HG03159 (cell line): ENCODE measurements around the gene KCNJ1.

Experiments
- ATAC-seq: cut with Tn5 transposase; IDR thresholded peaks from one replicate; pipeline ENCODE4 v1.9.1; 2021; ENCODE audit warnings: mild to moderate bottlenecking, moderate library complexity; ENCODE audit not compliant: unreplicated experiment

Gene KCNJ1

DNA sequence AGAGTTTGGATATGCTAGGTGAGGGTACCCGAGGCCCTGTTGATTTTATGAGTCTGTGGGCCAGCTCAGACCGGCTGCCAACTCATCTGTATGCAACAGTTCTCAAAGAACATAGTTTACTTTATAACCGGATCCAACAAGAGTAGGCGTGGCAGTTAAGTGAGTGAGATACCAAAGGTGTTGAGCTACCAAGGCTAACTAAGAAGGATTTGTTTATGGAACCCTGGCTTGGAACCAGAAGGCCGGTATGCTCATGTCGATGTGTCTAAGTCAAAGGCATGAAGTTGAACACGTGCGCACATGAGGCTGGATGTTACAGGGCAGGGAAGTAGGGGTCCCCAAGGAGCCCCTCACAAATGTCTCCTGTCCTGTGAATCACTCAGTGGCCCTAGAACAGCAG, at the start of gene KCNJ1:
KCNJ1 (minus strand) TSS at position 20 of the 400 bp plus-strand sequence. CDS start 27,053 bp downstream, outside the sequence.
- no peak for ATAC-seq

DNA sequence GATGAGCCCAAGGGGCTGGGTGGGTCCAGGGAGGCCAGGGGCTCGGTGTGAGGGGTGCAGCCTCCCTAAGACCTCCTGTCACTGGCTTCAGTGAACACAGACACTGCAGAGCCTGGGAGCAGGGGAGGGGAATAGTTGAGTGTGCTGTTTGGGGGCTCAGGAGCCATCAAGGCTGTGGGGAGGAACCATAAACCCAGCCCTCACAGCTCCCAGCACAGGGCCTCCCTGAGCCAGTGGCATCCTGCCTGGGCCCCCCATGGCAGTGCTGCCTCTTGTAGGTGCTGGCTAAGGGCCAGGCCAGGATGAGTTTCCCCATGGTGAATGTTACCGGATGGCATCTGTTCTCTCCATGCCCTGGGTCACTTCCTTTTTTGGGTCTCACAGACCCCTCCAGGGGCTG, 49.6 kb upstream of the KCNJ1 start:
- no peak for ATAC-seq

- ATAC-seq = no peak
Observed at GRCh38 chr11:128916037-128916572, 49.0 kb upstream of the KCNJ1 start.

DNA sequence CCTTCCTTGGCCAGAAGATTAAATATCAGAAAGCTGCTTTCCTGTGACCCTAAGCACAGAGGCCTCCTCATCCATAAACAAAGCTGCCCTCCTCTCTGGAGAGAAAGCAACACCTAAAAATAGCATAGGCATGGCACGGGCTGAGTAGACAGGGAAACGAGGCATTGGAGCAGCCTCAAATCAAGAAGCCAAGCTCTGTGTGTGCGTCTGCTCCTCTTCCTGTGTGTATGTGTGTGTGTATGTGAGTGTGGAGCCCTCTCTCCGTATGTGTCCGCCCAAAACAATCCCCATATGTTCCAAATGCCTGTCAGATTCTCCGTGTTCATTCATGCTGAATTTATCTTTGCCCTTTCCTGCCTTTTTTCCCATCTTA, 48.0 kb upstream of the KCNJ1 start:
- no peak for ATAC-seq

DNA sequence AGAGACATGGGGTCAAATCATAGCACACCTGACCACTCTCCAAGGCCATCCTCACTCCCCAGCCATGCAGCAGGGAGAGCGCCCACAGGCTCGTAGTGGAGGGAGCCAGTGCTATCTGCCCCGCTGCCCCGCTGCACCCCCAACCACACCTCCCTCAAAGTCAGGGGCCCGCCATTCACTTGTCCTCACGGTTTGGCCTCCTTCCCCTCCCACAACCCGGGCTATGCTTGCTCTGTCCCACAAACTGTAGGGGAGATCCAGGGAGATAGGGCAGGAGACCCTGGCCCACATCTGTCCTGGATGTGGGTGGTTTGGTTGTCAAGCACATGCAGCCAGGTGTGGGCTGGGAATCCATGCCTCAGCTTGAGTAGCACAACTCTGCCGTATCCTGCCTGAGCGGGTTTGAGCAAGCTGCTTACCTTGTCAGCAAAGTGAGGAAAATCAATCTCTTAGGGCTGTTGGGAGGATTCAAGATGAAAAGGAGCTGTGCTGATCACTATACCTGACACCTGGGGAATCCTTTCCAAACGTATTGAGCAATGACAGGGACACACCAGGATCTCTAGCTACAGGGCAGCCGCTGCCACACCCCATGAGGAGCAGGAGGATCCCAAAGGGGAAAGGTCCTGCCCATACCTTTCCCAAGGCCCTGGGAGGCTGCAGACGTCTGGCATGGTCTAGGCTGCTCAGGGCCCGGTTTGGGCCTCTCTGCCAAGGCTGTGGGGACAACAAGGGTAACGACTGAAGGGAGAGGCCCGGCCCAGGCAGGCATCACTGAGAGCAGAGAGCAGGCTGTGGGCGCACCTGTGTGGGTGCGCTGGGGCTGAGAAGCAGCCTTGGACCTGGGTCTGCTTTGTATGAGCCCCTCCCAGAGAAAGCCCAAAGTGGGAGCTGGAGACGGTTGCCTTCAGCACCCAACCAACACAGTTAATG, 47.4 kb upstream of the KCNJ1 start:
- ATAC-seq = no peak

DNA sequence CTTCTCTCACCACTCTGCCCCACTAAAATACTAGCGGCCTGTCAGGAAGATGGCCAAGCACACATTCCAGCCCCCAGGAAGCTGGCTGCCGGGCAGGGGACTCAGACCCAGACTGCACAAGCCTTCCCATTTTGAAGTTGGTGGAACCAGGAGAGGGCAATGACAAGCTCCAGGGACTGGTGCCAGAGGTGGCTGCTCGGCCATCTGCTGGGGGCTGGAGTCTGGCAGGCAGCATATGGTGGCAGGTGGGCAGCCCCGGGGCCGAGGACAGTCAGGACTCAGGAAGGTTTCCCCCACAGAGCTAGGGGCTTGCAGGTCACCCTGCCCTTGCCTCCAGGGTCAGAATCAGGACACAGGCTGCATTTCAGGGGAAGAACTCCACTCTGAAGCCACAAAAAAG, 46.7 kb upstream of the KCNJ1 start:
- no peak for ATAC-seq

DNA sequence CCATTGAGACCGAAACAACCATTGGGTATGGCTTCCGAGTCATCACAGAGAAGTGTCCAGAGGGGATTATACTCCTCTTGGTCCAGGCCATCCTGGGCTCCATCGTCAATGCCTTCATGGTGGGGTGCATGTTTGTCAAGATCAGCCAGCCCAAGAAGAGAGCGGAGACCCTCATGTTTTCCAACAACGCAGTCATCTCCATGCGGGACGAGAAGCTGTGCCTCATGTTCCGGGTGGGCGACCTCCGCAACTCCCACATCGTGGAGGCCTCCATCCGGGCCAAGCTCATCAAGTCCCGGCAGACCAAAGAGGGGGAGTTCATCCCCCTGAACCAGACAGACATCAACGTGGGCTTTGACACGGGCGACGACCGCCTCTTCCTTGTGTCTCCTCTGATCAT, 44.6 kb upstream of the KCNJ1 start:
- ATAC-seq = no peak

DNA sequence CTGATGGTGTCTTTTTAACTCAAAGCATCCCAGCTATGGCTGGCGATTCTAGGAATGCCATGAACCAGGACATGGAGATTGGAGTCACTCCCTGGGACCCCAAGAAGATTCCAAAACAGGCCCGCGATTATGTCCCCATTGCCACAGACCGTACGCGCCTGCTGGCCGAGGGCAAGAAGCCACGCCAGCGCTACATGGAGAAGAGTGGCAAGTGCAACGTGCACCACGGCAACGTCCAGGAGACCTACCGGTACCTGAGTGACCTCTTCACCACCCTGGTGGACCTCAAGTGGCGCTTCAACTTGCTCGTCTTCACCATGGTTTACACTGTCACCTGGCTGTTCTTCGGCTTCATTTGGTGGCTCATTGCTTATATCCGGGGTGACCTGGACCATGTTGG, 44.1 kb upstream of the KCNJ1 start:
- ATAC-seq = no peak

DNA sequence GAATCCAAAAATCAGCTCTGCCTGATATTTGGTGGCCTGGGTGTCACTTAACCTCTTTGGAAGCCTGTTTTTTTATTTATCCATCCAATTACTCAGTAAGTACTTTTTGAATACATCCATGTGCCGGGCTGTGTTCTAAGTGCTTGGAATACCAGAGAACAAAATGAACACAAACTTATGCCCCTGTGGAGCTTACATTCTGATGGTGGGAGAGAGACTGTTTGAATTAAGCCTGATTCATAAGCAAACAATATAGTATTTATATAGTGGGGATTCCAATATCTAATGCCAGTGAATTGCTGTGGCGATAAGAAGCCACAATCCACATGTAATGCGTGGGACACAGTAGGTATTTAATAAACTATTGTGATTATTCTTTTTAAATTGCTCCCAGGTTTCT, 43.5 kb upstream of the KCNJ1 start:
- ATAC-seq = no peak

DNA sequence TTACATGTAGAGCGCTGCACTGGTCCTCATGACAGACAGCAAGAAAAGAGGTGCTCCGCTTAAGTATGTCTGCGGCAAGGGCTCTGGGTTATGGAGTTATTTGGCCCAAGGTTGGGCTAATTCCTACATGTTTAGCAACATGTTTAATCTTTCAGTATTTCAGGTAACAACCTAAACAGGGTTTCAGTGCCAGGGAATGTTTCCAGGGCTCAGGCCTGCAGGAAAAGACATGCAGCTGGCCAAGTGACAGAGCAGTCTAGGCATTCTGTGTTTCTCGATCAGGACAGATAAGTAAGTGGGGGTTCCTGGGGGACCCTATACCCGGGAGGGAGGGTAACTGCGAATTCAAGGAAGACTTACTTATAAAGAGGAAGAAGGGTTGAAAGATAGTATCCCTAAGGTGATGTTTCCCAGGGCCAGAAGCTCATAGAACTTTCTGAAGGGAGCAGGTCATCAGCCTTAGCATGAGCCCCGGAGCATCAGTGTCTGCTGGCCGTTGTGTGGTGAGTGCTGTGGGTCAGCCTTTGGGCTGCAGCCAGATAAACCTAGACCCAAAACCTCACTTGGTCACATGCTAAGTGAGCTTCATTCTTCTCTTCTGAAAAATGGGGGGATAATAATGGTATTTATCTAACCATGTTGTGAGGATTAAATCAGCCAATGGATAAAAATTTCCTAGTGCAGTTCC, 42.5 kb upstream of the KCNJ1 start:
- no peak for ATAC-seq

DNA sequence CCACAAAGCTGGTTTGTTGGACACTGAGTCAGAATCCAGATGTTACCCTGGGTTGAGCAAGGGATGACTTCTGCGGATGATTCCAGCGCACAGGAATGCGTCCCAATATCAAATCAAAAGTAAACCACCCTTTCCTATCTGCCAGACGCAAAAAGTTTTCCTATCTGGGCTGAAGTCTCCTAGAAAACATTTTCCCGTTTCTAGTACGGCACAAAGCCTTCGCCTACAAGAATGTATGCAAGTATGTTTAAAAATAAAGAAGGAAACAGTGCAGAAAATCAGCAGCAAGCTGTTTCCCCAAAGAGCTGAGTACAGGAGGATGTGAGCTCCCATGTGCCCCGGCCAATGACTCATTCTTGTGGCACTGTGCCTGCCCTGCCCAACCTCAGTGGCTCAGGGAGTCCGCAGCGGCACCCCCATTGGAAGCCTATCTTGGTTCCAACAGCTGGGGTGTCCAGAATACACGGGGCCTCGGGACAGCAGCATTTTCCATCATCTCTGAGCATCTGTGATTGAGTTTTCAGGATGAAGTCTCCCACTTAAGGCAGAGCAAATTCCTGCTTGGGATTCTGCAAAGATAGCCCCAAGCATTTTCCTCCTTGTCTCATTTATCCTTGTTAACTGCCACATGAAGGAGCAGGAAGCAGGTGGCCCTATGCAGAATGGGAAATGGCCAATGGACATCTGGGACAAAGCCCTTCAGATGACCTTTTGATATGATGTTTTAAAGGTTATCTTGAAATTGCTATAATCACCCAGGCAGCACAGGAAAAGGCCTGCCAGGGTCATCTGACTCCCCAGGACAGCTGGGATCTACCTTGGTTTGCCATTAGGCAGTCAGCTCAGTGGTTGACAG, 41.5 kb upstream of the KCNJ1 start:
- no peak for ATAC-seq

DNA sequence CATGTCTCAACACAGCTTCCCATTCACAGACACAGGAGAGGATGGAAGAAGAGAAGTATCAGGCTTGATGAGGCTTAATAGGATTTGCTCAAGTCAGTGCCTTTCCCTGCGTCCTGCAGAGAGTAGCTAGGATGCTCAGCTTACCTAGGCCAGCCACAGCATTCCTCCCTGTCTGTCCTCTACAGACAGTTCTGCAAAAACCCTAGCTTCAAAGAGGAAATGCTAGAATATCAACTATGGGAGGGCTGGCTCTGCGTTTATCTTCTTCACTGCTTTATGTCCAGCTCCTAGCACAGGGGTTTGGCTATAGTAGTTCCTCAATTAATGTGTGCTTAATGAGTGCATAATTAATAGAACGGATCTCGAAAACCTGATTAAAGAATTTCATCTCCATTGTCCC, 40.5 kb upstream of the KCNJ1 start:
- no peak for ATAC-seq

DNA sequence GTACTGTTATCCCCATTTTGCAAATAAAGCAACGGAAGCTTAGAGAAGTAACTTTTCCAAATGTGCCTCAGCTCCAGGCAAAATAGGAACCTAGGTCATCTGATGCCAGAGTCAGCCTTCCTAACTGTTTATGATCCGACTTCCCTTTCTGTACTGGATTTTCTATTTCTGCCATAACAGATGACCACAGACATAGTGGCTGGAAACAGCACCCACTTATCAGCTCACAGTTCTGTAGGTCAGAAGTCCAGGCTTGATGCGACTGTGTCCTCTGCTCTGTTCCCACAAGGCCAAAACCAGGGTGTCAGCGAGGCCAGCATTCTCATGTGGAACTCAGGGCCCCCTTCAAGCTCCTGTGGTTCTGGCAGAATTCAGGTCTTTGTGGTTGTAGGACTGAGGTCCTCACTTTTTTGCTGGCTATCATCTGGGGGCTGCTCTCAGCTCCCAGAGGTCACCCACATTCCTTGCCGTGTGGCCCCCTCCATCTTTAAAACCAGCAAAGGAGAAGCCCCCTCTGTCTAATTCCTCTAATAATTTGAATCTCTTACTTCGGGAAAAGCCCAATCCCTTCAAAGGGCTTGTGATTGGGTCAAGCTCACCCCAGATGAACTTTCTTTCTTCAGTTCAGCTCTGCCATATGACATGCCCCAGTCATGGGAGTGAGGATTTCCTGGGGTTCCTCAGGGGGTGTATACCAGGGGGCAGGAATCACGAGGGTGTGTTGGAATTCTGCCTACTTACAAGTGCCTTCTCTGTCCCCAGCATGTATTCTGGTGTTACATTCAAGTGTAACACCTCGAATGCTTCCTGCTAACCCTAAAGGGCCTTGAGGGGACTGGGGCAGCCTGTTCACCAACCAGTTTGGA, 39.3 kb upstream of the KCNJ1 start:
- ATAC-seq = no peak

- peak; percentile 50 for ATAC-seq
Observed at GRCh38 chr11:128905345-128906184, 38.5 kb upstream of the KCNJ1 start.

GRCh38 chr11:128904656-128905344, 37.7 kb upstream of the KCNJ1 start:
- ATAC-seq = peak; percentile 42

- ATAC-seq = no peak
Observed at GRCh38 chr11:128904303-128904655, 37.2 kb upstream of the KCNJ1 start.

- ATAC-seq = no peak
Observed at GRCh38 chr11:128903248-128904061, 36.4 kb upstream of the KCNJ1 start.

DNA sequence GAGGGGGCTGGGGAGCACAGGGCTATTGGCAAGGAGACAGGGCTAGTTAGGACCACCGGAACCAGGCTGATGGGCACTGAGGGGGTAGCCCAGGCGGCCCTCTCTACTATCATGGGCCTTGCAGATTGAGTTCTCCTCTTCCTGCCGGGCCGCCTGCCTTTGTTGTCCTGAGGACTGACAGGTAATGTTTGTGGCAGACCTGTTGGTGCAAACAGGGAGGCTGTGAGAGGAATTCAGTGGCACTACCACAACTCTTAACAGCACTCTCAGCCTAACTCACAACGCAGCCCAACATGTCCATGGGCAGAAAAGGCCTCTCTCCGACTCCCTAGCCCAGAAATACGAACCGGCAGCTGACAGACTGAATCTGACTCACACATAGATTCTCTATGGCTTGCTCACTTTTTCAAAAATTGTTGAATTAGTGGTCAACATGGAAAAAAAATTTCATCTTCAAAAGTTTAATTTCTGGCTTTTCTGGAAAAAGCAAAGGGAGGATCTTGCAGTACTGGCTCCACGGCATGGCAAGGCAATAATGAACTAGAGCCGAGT, 35.5 kb upstream of the KCNJ1 start:
- ATAC-seq = no peak
